Measurements from ENCODE around the gene ATP6V1F.

The ATP6V1F gene

GRCh38 chr7:128872394-128872824 lies 9.8 kb downstream of the ATP6V1F start:
- no peaks in the 10 kb centered on the region; the same call in none of the 2 replicates for H3K36me3 ChIP-seq (ENCODE audit: control insufficient read depth, insufficient read depth, low read length)
- no peak overlapping the region for H3K4me3 ChIP-seq (replicated peaks; ENCODE audit: low read depth, low read length)
- no peaks in the 10 kb centered on the region for H3K27me3 ChIP-seq (replicated peaks; ENCODE audit: control insufficient read depth, insufficient read depth, low read length)
- DNase-seq (ENCODE audit: extremely low read depth, insufficient read length) = no peak
- TF ChIP-seq CTCF (IDR thresholded peaks at IDR 0.05; ENCODE audit: insufficient read depth, low read length, poor library complexity, severe bottlenecking) = peak; percentile 9

GRCh38 chr7:128873234-128873633 lies 10.6 kb downstream of the ATP6V1F start:
- H3K36me3 ChIP-seq (ENCODE audit: control insufficient read depth, insufficient read depth, low read length) = peaks cover 1% of the 10 kb centered on the region
- DNase-seq (ENCODE audit: extremely low read depth, insufficient read length) = no peak
- no peak overlapping the region for H3K4me3 ChIP-seq (replicated peaks; ENCODE audit: low read depth, low read length)
- TF ChIP-seq CTCF (IDR thresholded peaks at IDR 0.05; ENCODE audit: insufficient read depth, low read length, poor library complexity, severe bottlenecking) = no peak
- H3K27me3 ChIP-seq (replicated peaks; ENCODE audit: control insufficient read depth, insufficient read depth, low read length) = no peaks in the 10 kb centered on the region

DNA sequence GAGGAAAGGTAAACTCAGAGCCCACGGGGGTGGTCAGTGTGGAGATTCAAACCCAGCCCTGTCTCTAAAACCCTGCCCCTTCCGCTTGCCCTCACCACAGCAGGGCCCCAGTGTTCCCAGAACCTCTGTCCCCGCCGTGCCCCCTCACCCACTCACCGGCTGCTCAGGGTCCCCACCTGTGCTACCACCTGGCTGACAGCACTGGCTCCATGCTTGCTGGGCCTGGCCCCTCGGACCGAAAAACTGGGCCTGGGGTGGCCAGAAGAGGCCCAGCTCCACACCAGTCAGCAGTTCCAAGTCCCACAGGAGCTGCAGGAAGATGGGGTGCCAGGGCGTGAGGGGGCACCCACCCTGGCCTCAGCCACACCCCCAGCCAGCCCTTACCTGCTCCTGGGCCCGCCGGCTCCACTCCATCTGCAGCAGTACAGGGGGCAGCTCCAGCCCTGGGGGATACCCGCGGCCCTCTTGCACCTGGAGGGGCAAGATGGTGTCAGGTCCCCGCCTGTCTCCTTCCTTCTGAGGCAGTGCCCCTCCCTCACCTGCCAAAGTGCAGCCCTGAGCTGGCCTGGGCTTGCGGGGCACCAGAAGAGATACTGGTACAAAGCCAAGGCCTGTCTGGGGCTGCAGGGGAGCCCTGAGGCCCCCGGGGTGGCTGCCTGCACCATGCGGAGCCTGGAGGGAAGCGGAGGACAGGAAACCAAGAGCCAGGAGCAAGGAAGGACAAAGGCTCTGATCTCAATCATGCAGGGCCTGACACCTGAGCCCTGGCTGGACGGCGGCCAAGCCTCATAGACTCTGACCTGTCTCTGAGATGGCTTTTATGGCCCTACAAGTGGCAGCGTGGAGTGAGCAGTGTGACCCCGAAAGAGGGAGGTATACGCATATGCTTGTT lies 11.7 kb downstream of the ATP6V1F start:
- no peaks in the 10 kb centered on the region for H3K27me3 ChIP-seq (replicated peaks; ENCODE audit: control insufficient read depth, insufficient read depth, low read length)
- no peak for DNase-seq (ENCODE audit: extremely low read depth, insufficient read length)
- no peak overlapping the region for H3K4me3 ChIP-seq (replicated peaks; ENCODE audit: low read depth, low read length)
- H3K36me3 ChIP-seq (ENCODE audit: control insufficient read depth, insufficient read depth, low read length) = peaks cover 5% of the 10 kb centered on the region
- TF ChIP-seq CTCF (IDR thresholded peaks at IDR 0.05; ENCODE audit: insufficient read depth, low read length, poor library complexity, severe bottlenecking) = no peak

- Histone ChIP-seq H3K27me3 (replicated peaks; ENCODE audit: control insufficient read depth, insufficient read depth, low read length) (no peaks in the 10 kb centered on the region), H3K36me3 (ENCODE audit: control insufficient read depth, insufficient read depth, low read length) (peaks cover 9% of the 10 kb centered on the region), H3K4me3 (replicated peaks; ENCODE audit: low read depth, low read length) (no peak overlapping the region)
- no peak for DNase-seq (ENCODE audit: extremely low read depth, insufficient read length)
- TF ChIP-seq CTCF (IDR thresholded peaks at IDR 0.05; ENCODE audit: insufficient read depth, low read length, poor library complexity, severe bottlenecking) = no peak
Observed at GRCh38 chr7:128875523-128875948, 12.9 kb downstream of the ATP6V1F start.

DNA sequence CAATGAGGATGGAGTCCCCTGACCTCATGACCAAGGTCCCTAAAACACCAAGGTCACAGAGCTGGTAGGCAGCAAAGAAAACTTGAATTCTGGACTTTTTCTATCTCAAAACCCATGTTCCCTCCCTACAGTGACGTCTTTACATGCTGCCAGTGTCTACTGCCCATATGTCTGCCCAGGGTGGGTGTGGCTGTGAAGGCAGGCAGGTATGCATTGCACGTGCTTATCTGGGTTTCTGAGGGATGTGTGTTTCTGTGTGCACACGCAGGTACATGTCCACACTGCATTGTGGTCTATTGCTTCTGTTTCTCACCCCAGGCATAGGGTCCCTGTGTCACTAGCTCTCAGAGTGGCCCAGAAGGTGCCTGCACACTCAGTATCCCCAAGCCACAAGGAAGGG lies 13.5 kb downstream of the ATP6V1F start:
- no peaks in the 10 kb centered on the region for H3K27me3 ChIP-seq (replicated peaks; ENCODE audit: control insufficient read depth, insufficient read depth, low read length)
- no peak overlapping the region for H3K4me3 ChIP-seq (replicated peaks; ENCODE audit: low read depth, low read length)
- TF ChIP-seq CTCF (IDR thresholded peaks at IDR 0.05; ENCODE audit: insufficient read depth, low read length, poor library complexity, severe bottlenecking) = no peak
- no peak for DNase-seq (ENCODE audit: extremely low read depth, insufficient read length)
- H3K36me3 ChIP-seq (ENCODE audit: control insufficient read depth, insufficient read depth, low read length) = peaks cover 9% of the 10 kb centered on the region

All from GM06990 (cell line).